A204.1 (cell line): ENCODE results near the gene DDAH1.
"Not testable (repeated sequence)": the region's sequence is repeated elsewhere in the genome, so short reads cannot be mapped to it uniquely, and the experiment has no call there.

Experiments used
- FAIRE-seq: peaks from 2 replicates; lab custom pipeline; 2012; peaks lifted over from hg19 to GRCh38; lab: Jason Lieb, UNC

DDAH1 gene

DNA sequence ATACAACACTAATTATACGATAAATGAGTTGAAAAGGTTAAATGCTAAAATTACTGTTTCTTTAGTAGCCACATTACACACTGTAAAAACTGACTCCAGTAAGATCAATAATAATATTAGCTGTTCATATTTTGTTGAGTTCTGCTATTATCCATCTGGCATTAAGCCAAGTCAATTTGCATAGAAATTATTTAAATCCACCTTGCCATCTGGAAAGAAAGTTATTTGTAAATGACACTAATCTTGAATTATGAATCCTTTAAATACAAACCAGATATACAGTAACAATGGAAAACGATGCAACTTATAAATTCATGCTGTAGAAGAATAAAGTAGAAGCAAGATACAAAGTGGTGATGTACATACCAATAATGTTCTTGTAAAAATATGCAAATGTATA is 107.1 kb downstream of the DDAH1 start:
- FAIRE-seq: no peak

DNA sequence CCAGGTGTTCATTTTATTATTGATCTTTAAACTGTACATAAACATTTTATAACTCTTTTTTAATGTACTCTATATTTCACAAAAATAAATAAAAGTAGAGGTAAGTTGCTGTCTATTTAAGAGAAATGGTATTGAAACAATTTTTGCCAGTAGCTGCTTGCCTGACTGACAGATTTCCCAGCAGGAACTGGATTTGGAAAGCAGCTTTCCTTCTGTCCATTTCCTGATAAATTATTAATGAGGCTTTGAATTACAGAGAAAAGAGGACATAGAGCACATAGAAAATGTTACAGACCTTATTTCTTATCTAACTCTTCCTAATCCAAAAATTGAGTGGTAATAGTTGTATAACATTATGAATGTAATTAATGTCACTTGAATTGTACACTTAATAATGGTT is 108.8 kb downstream of the DDAH1 start:
- FAIRE-seq: no peak

DNA sequence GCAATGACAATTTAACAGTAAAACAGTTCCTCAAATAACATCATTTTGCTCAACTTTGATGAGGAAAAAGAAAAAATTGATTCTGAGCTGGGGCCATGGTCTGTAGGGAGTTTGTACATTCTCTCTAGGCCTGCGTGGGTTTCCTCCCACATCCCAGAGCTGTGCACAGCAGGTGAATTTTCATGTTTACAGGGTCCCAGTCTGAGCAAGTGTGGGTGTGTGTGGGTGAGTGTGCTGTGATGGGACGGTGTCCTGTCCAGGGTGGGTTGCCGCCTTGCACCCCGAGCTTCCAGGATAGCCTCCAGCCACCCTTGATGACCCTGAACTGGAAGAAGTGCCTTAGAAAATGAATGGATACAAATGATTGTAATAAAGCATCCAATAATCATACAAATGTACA is 112.9 kb downstream of the DDAH1 start:
- no peak for FAIRE-seq

GRCh38 chr1:85351202-85351828 is 113.6 kb downstream of the DDAH1 start:
- no peak for FAIRE-seq

DNA sequence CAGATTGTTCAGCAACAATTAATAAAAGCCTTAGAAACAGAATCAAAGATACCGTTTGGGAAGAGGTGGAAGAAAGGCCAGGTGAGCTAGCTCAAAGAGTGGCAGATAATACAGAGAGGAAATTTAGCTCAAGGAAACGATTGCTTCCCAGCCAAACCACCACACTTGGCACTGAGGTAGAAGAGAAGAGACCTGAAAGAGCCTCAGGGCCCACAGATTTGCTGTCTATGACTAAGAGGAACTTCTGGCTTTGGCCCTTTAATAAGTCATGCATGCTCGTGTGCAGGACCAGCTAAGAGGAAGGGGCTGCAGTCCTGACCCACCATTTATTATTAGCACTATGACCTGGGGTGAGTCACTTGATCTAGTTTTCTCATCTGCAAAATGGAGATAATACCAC is 115.7 kb downstream of the DDAH1 start:
- FAIRE-seq: no peak

- no peak for FAIRE-seq
These were observed 117.1 kb downstream of the DDAH1 start for GRCh38 chr1:85347908-85348307.

DNA sequence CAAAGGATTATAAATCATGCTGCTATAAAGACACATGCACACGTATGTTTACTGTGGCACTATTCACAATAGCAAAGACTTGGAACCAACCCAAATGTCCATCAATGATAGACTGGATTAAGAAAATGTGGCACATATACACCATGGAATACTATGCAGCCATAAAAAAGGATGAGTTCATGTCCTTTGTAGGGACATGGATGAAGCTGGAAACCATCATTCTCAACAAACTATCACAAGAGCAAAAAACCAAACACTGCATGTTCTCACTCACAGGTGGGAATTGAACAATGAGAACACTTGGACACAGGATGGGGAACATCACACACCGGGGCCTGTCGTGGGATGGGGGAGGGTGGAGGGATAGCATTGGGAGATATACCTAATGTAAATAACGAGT is 117.7 kb downstream of the DDAH1 start:
- FAIRE-seq: not testable (repeated sequence)

- FAIRE-seq: no peak
These were observed 120.7 kb downstream of the DDAH1 start for GRCh38 chr1:85344256-85344694.

GRCh38 chr1:85343612-85344255 is 121.2 kb downstream of the DDAH1 start:
- FAIRE-seq: no peak

- FAIRE-seq: no peak
These were observed 121.7 kb downstream of the DDAH1 start for GRCh38 chr1:85343213-85343611.

DNA sequence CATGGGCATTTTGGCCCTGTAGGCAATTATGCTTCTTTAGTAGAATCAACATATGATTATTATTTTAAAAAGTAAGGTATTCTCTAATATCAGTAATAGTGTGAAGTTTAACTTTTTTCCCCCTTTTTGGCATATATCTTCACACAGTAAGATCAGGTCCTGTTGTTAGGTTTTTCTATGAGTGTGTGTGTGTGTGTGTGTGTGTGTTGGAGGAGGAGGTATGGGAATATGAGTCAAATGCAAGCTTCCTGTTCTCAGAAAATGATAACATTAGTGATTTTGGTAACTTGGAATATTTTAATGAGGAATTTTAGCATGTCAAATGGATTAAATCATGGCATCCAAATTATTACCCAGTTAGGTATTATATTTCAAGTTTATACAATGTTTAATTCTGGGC is 122.8 kb downstream of the DDAH1 start:
- no peak for FAIRE-seq

GRCh38 chr1:85340427-85340826 is 124.5 kb downstream of the DDAH1 start:
- no peak for FAIRE-seq

- no peak for FAIRE-seq
These were observed 125.1 kb downstream of the DDAH1 start for GRCh38 chr1:85339656-85340399.

DNA sequence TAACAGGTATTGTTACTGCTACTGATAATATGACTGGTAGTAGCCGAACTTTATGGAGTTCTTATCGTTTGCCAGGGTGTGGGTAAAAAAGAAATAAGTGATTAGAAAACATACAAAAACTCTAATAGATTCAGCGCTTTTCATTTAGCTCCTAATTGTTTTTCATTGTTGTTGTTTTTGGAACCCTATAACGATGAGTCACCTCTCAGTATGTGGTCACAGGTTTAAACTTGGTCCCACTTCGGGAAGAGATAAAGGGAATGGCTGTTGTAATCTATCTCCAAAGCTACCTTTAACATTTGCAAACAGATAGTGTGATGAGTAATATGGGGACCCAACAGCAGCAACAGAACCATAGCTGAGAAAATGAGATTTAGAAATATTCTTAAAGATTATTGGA is 125.9 kb downstream of the DDAH1 start:
- FAIRE-seq: no peak

- FAIRE-seq: no peak
These were observed 130.0 kb downstream of the DDAH1 start for GRCh38 chr1:85334962-85335361.

DNA sequence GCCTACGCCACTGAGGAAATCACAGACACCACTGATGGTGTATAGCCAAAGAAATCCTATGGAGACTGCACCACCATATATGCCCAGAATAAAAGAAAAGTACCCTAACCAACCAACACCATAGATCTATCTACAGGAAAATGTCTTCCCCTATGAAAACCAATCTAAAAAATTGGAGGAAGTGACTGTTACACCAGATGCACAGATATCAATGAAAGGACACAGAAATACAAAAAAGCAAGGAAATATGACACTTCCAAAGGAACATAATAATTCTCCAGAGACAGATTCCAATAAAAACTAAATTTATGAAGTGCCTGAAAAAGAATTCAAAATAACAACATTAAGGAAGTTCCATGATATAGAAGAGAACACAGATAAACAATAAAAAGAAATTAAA is 131.8 kb downstream of the DDAH1 start:
- no peak for FAIRE-seq

GRCh38 chr1:85332575-85332974 is 132.4 kb downstream of the DDAH1 start:
- no peak for FAIRE-seq

- no peak for FAIRE-seq
These were observed 134.2 kb downstream of the DDAH1 start for GRCh38 chr1:85330711-85331290.

DNA sequence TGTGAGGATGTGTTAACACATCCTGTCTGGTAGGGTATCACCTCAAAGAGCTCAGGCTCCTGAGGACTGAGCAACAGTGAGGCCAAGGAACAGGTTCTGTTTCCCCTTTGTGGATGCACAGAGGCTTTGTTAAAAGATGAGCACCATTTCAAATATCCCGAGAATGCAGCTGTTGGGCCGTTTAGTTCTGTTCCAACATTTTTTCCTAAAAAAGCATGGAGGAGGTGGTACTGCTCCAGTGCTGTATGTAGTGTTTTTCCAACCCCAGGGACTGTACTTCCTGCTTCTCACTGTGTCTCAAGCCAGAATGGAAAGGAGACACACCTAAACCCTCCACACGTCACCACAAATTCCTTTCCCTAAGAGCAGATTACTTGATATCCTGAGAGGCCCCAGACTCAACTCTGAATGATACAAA is 134.7 kb downstream of the DDAH1 start:
- no peak for FAIRE-seq

GRCh38 chr1:85328713-85329397 is 136.1 kb downstream of the DDAH1 start:
- FAIRE-seq: no peak

DNA sequence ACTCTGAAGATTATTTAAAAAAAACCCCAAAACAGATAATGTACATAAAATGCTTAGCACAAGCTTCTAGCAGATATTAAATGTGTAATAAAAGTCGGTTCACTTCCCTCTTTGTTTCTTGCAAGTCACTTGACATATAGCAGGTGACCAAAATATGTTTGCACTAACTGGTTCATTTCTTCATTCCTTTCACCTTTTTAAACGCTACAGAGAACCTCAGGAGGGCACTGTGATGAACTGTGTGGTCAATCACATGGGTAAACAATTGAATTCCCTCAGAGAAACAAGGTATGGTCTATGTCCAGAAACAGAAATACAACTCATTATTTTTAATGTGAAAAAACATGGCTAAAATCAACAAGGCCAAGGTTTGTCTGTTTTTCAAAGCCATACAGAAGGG is 137.2 kb downstream of the DDAH1 start:
- no peak for FAIRE-seq

DNA sequence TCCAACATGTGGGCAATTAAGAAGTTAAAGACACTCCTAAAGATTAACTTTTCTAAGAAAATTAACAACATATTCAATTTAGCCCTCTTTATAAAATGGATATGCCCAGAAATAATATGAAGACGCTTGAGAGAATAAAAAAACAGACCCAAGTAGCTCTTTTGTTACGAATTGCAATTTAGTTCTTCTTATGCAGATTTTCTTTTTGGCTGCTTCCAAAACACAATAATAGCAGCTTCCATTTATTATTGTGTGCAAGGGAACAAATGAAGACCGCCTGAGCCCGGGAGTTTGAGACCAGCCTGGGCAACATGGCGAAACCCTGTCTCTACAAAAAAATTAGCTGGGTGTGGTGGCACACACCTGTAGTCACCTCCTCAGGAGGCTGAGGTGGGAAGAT is 138.1 kb downstream of the DDAH1 start:
- no peak for FAIRE-seq

DNA sequence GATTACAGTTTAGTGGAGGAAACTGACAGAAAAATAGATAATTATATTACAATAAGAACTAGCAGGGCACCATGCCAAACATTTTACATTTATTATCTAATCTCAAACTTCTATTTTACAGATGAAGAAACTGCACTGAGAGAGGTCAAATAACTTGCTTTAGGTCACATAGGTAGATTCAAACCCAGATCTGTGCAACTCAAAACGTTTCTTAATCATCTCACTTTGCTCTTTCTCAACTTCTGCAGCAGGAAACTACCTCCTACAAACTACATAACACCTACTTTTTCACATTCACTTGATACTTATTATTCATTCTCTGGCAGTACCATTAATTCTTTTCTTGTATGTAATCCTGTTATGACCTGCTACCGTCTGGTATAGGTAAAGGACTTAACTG is 138.6 kb downstream of the DDAH1 start:
- no peak for FAIRE-seq
